Endodermal cell (in vitro differentiated cells): Measurements from ENCODE around the gene ABCB11. TPM values are rescaled to one million over a fixed set of nuclear protein-coding genes. Genes with fewer than 3 reads are reported as not detected.

ENCODE experiments used
- DNase-seq: peaks from one replicate; pipeline ENCODE4 v3.0.0-alpha.2; 2017
- H3K27ac ChIP-seq: 2 replicates; pipeline ENCODE4 v1.5.1; 2013; ENCODE audit warnings: mild to moderate bottlenecking, low read depth, low read length, moderate library complexity
- H3K27me3 ChIP-seq: 2 replicates; pipeline ENCODE4 v1.6.1; 2013; ENCODE audit warnings: mild to moderate bottlenecking, low read length, moderate library complexity; ENCODE audit not compliant: insufficient read depth, control insufficient read depth, poor library complexity, severe bottlenecking
- H3K36me3 ChIP-seq: 2 replicates; pipeline ENCODE4 v1.7.0; 2013; ENCODE audit warnings: mild to moderate bottlenecking, low read length, moderate library complexity; ENCODE audit not compliant: control insufficient read depth, insufficient read depth
- H3K4me1 ChIP-seq: one replicate; pipeline ENCODE4 v1.7.0; 2013; ENCODE audit warnings: low read length; ENCODE audit not compliant: control insufficient read depth, insufficient read depth
- H3K4me3 ChIP-seq: 2 replicates; pipeline ENCODE4 v1.5.1; 2013; ENCODE audit warnings: mild to moderate bottlenecking, low read length, moderate library complexity
- H3K9ac ChIP-seq: 2 replicates; pipeline ENCODE4 v1.6.1; 2013; ENCODE audit warnings: mild to moderate bottlenecking, low read length, moderate library complexity; ENCODE audit not compliant: poor library complexity, severe bottlenecking; ENCODE audit errors: extremely low read depth
- H3K9me3 ChIP-seq: 2 replicates; pipeline ENCODE4 v1.6.1; 2013; ENCODE audit warnings: mild to moderate bottlenecking, low read length, moderate library complexity; ENCODE audit not compliant: control insufficient read depth
- H3K27ac Mint-ChIP-seq: 2 replicates; pipeline ENCODE4 v1.8.0; 2020; ENCODE audit warnings: mixed read lengths
- H3K27me3 Mint-ChIP-seq: 2 replicates; pipeline ENCODE4 v1.8.0; 2021; ENCODE audit warnings: mild to moderate bottlenecking, mixed read lengths; ENCODE audit not compliant: insufficient read depth
- H3K36me3 Mint-ChIP-seq: 2 replicates; pipeline ENCODE4 v1.8.0; 2020; ENCODE audit warnings: low read depth, mixed read lengths
- H3K4me1 Mint-ChIP-seq: 2 replicates; pipeline ENCODE4 v1.8.0; 2020; ENCODE audit warnings: mixed read lengths
- H3K4me3 Mint-ChIP-seq: 2 replicates; pipeline ENCODE4 v1.8.0; 2020; ENCODE audit warnings: mild to moderate bottlenecking, moderate library complexity, mixed read lengths
- H3K9me3 Mint-ChIP-seq: 2 replicates; pipeline ENCODE4 v1.8.0; 2020; ENCODE audit warnings: mild to moderate bottlenecking, mixed read lengths
- CTCF ChIP-seq: fragments of 200-600 bp; sonication (generic); conservative IDR thresholded peaks from 2 replicates; pipeline ENCODE4 v1.5.0; 2021; ENCODE audit warnings: antibody characterized with exemption, mild to moderate bottlenecking
- WGBS, 2 experiments: methylation state at CpG; one replicate each; pipeline versions ENCODE4 v1.1.5 to v1.1.7; 2013; ENCODE audit warnings: missing lambda C conversion rate in 2 of 2, mixed read lengths in 1 of 2; ENCODE audit not compliant: insufficient coverage in 1 of 2, insufficient read length in 1 of 2; 5-methylcytosine and 5-hydroxymethylcytosine counted together
- total RNA-seq, 2 donors: library from RNA; stranded (reverse); fragmentation: NEBNext Ultra II Directional in 1 of 2; extraction: Animal tissue kit (Norgen Biotek cat#: 25700) in 1 of 2; gene quantifications; 2 replicates in 1 of 2; 3 replicates in 1 of 2; pipeline ENCODE4 v1.2.1, GENCODE V29; 2021

ABCB11 gene
- total RNA-seq, 2 donors from 2014 or later: 0.04 TPM

GRCh38 chr2:169071455-169071854, 40.3 kb upstream of the ABCB11 start:
- H3K27ac ChIP-seq: no peak overlapping the region
- H3K9me3 Mint-ChIP-seq: no peaks in the 10 kb centered on the region
- H3K27ac Mint-ChIP-seq: no peak overlapping the region
- H3K9ac ChIP-seq: no peak overlapping the region
- no peaks in the 10 kb centered on the region for H3K36me3 ChIP-seq
- H3K4me3 Mint-ChIP-seq: no peak overlapping the region
- 92 to 95% methylated on average over 2 to 5 of the region's 5 CpGs for WGBS, 2 experiments
- H3K27me3 Mint-ChIP-seq: no peaks in the 10 kb centered on the region
- no peaks in the 10 kb centered on the region for H3K36me3 Mint-ChIP-seq
- H3K9me3 ChIP-seq: no peaks in the 10 kb centered on the region
- H3K4me1 ChIP-seq: no peaks in the 10 kb centered on the region
- no peaks in the 10 kb centered on the region for H3K4me1 Mint-ChIP-seq
- no peaks in the 10 kb centered on the region for H3K27me3 ChIP-seq
- TF ChIP-seq CTCF: no peak
- no peak for DNase-seq
- H3K4me3 ChIP-seq: no peak overlapping the region

- Histone ChIP-seq H3K27me3 (no peaks in the 10 kb centered on the region), H3K4me3 (no peak overlapping the region), H3K27ac (no peak overlapping the region), H3K9ac (no peak overlapping the region), H3K4me1 (no peaks in the 10 kb centered on the region), H3K9me3 (no peaks in the 10 kb centered on the region), H3K36me3 (no peaks in the 10 kb centered on the region)
- H3K36me3 Mint-ChIP-seq: no peaks in the 10 kb centered on the region
- no peaks in the 10 kb centered on the region for H3K27me3 Mint-ChIP-seq
- no peak for TF ChIP-seq CTCF
- no peaks in the 10 kb centered on the region for H3K4me1 Mint-ChIP-seq
- H3K27ac Mint-ChIP-seq: no peak overlapping the region
- no peak for DNase-seq
- H3K4me3 Mint-ChIP-seq: no peak overlapping the region
- WGBS, 2 experiments: 93% methylated on average over 2 of the region's 2 CpGs; no CpG with 5 or more reads in 1 of the 2 experiments
- no peaks in the 10 kb centered on the region for H3K9me3 Mint-ChIP-seq
Measured at GRCh38 chr2:169069833-169070232, 38.7 kb upstream of the ABCB11 start.

- Histone ChIP-seq H3K9me3 (no peaks in the 10 kb centered on the region), H3K4me1 (no peaks in the 10 kb centered on the region), H3K4me3 (no peak within 1 kb of the TSS), H3K27me3 (no peaks in the 10 kb centered on the region), H3K36me3 (no peaks in the 10 kb centered on the region), H3K9ac (no peak within 1 kb of the TSS), H3K27ac (no peak within 1 kb of the TSS)
- Mint-ChIP-seq H3K9me3 (no peaks in the 10 kb centered on the region), H3K27me3 (no peaks in the 10 kb centered on the region), H3K4me3 (no peak within 1 kb of the TSS), H3K27ac (no peak within 1 kb of the TSS), H3K36me3 (no peaks in the 10 kb centered on the region), H3K4me1 (no peaks in the 10 kb centered on the region)
- TF ChIP-seq CTCF: no peak
- no peak for DNase-seq
- 80 to 84% methylated on average over 4 to 5 of the region's 5 CpGs for WGBS, 2 experiments
Measured at GRCh38 chr2:169069341-169069740, 38.2 kb upstream of the ABCB11 start, which contains the start of gene DHRS9. Gene DHRS9, plus strand, starts transcription at chr2:169069563. Its CDS starts 12,019 bp downstream, at chr2:169081582.
